Spleen (tissue), 11 donors: ENCODE data around the gene FRMPD1. TPM values are rescaled to one million over a fixed set of nuclear protein-coding genes. Genes with fewer than 3 reads are reported as not detected.

Experiments
- DNase-seq: peaks from one replicate; pipeline ENCODE4 v3.0.0-alpha.2; 2020
- H3K27ac ChIP-seq, 8 donors: fragments of 200-600 bp; sonication (generic) in 7 of 8; 1 replicate in 4 of 8; 2 replicates in 4 of 8; pipeline versions ENCODE4 v1.5.0 to v1.8.0; 2016 to 2021; ENCODE audit warnings: inconsistent platforms in 4 of 8, mild to moderate bottlenecking in 4 of 8, moderate library complexity in 1 of 8
- H3K27me3 ChIP-seq, 7 donors: fragments of 200-600 bp; sonication (generic) in 6 of 7; replicated peaks in 1 of 7; 1 replicate in 4 of 7; 2 replicates in 3 of 7; pipeline versions ENCODE4 v1.5.0 to v1.8.0; 2016 to 2021; ENCODE audit warnings: inconsistent platforms in 3 of 7, mild to moderate bottlenecking in 1 of 7
- H3K36me3 ChIP-seq, 6 donors: fragments of 200-600 bp; sonication (generic) in 5 of 6; 1 replicate in 4 of 6; 2 replicates in 2 of 6; pipeline versions ENCODE4 v1.5.0 to v1.8.0; 2016 to 2021; ENCODE audit warnings: inconsistent platforms in 2 of 6
- H3K4me1 ChIP-seq, 6 donors: fragments of 200-600 bp; sonication (generic) in 5 of 6; 1 replicate in 3 of 6; 2 replicates in 3 of 6; pipeline versions ENCODE4 v1.5.0 to v1.8.0; 2016 to 2021; ENCODE audit warnings: inconsistent platforms in 3 of 6
- H3K4me3 ChIP-seq, 8 donors: fragments of 200-600 bp; sonication (generic) in 7 of 8; 1 replicate in 4 of 8; 2 replicates in 4 of 8; pipeline versions ENCODE4 v1.5.0 to v1.8.0; 2016 to 2021; ENCODE audit warnings: inconsistent platforms in 4 of 8, mild to moderate bottlenecking in 4 of 8, moderate library complexity in 2 of 8
- H3K9me3 ChIP-seq, 8 donors: fragments of 200-600 bp; sonication (generic) in 7 of 8; 1 replicate in 4 of 8; 2 replicates in 4 of 8; pipeline versions ENCODE4 v1.5.0 to v1.8.0; 2016 to 2021; ENCODE audit warnings: inconsistent platforms in 4 of 8
- CTCF ChIP-seq, 11 experiments: fragments of 200-600 bp in 7 of 11; fragments of 450-650 bp in 4 of 11; sonication (generic) in 4 of 11; IDR thresholded peaks in 8 of 11; conservative IDR thresholded peaks in 3 of 11; 1 replicate in 7 of 11; 2 replicates in 4 of 11; pipeline versions ENCODE4 v1.4.0 to v1.8.0; 2016 to 2021; ENCODE audit warnings: antibody characterized with exemption in 11 of 11, inconsistent platforms in 4 of 11, mild to moderate bottlenecking in 1 of 11
- POLR2A ChIP-seq, 3 donors: fragments of 450-650 bp; IDR thresholded peaks; one replicate each; pipeline ENCODE4 v1.5.1; 2017; ENCODE audit warnings: antibody characterized with exemption in 3 of 3, mild to moderate bottlenecking in 1 of 3
- POLR2AphosphoS5 ChIP-seq, 3 donors: sonication (generic); formaldehyde crosslinking; IDR thresholded peaks; one replicate each; pipeline ENCODE4 v1.5.1; 2017; ENCODE audit warnings: antibody characterized with exemption in 3 of 3
- WGBS, 5 donors: extraction: QIAGEN DNeasy Blood & Tissue Kit in 3 of 5; methylation state at CpG; one replicate each; pipeline versions ENCODE4 v1.1.5 to v1.1.7; 2013 to 2018; 5-methylcytosine and 5-hydroxymethylcytosine counted together
- intact Hi-C: fragments of 100-400 bp; cut with DNase I; formaldehyde crosslinking; loops from one replicate; pipeline ENCODE4 v1.15.0; 2023; ENCODE audit warnings: low total_unique reads
- polyA plus RNA-seq, 3 donors: library from polyadenylated mRNA; stranded (reverse); fragments of 200-250 nt; gene quantifications; one replicate each; pipeline ENCODE4 v1.2.1, GENCODE V29; 2013
- total RNA-seq, 7 donors: library from RNA; depleted of rRNA in 3 of 7; stranded (reverse); fragments of >200 nt in 3 of 7; fragmentation: NEBNext Ultra II Directional in 4 of 7; extraction: Animal tissue kit (Norgen Biotek cat#: 25700) in 4 of 7; gene quantifications; one replicate each; pipeline versions ENCODE4 v1.1.0 to v1.2.1, GENCODE V29; 2016 to 2021
- donor health status: healthy with polysubstance abuse.
- donor health status: DM: no; HTN: no; CAD: no; lungs with moderate emphysema.
- donor health status: DM: no; HTN: no; CAD: no.
- donor health status: Bipolar disorder and iron deficiency.
- donor health status: healthy.
- donor health status: DM: no; HTN: no; CAD: no.
- donor health status: DM: yes; HTN: yes; CAD: no.

The FRMPD1 gene
- total and polyA plus RNA-seq, 10 donors: 0.09 to 0.47 (median 0.20) TPM; not detected in 3

GRCh38 chr9:37604296-37604695 is 46.5 kb upstream of the FRMPD1 start:
- no peak overlapping the region for H3K27ac ChIP-seq
- WGBS, 5 donors: 74 to 84% (median 77%) methylated on average over 1 of the region's 1 CpG
- TF ChIP-seq POLR2A (IDR thresholded peaks at IDR 0.05) (no peak), CTCF (IDR thresholded peaks at IDR 0.05 in 8 of 11, conservative IDR thresholded peaks at IDR 0.05 in 3 of 11) (no peak), POLR2AphosphoS5 (IDR thresholded peaks at IDR 0.05) (no peak)
- H3K27me3 ChIP-seq: peaks cover 0 to 23% (median 0%) of the 10 kb centered on the region in 7 donors
- no peaks in the 10 kb centered on the region for H3K4me1 ChIP-seq
- no peaks in the 10 kb centered on the region for H3K9me3 ChIP-seq
- DNase-seq: no peak
- H3K36me3 ChIP-seq: no peaks in the 10 kb centered on the region
- H3K4me3 ChIP-seq: no peak overlapping the region
- intact Hi-C loops: no loop called here

- no peak for TF ChIP-seq POLR2A (IDR thresholded peaks at IDR 0.05)
- no peak for TF ChIP-seq POLR2AphosphoS5 (IDR thresholded peaks at IDR 0.05)
- no peak for TF ChIP-seq CTCF (IDR thresholded peaks at IDR 0.05 in 8 of 11, conservative IDR thresholded peaks at IDR 0.05 in 3 of 11)
- Histone ChIP-seq H3K36me3 (no peaks in the 10 kb centered on the region), H3K4me3 (no peak overlapping the region), H3K9me3 (no peaks in the 10 kb centered on the region), H3K27me3 (peaks cover 0 to 15% (median 0%) of the 10 kb centered on the region in 7 donors), H3K4me1 (no peaks in the 10 kb centered on the region), H3K27ac (no peak overlapping the region)
- intact Hi-C loops: no loop called here
- DNase-seq: no peak
Measured at GRCh38 chr9:37608250-37608649, 42.5 kb upstream of the FRMPD1 start.

- Histone ChIP-seq H3K27me3 (peaks cover 0 to 10% (median 0%) of the 10 kb centered on the region in 7 donors), H3K27ac (no peak overlapping the region), H3K4me3 (no peak overlapping the region), H3K9me3 (no peaks in the 10 kb centered on the region), H3K4me1 (no peaks in the 10 kb centered on the region), H3K36me3 (no peaks in the 10 kb centered on the region)
- no peak for DNase-seq
- WGBS, 5 donors: 72 to 84% (median 82%) methylated on average over 6 of the region's 6 CpGs
- TF ChIP-seq CTCF (IDR thresholded peaks at IDR 0.05 in 8 of 11, conservative IDR thresholded peaks at IDR 0.05 in 3 of 11) (no peak), POLR2AphosphoS5 (IDR thresholded peaks at IDR 0.05) (no peak)
- intact Hi-C loops: no loop called here
Measured at GRCh38 chr9:37609735-37610397, 40.9 kb upstream of the FRMPD1 start.

GRCh38 chr9:37611014-37611413 is 39.7 kb upstream of the FRMPD1 start:
- no peak for DNase-seq
- no peaks in the 10 kb centered on the region for H3K9me3 ChIP-seq
- peaks cover 0 to 6% (median 0%) of the 10 kb centered on the region in 7 donors for H3K27me3 ChIP-seq
- WGBS, 5 donors: 63 to 77% (median 69%) methylated on average over 6 of the region's 6 CpGs
- H3K27ac ChIP-seq: no peak overlapping the region
- no peaks in the 10 kb centered on the region for H3K36me3 ChIP-seq
- H3K4me1 ChIP-seq: no peaks in the 10 kb centered on the region
- no peak overlapping the region for H3K4me3 ChIP-seq
- TF ChIP-seq CTCF (IDR thresholded peaks at IDR 0.05 in 8 of 11, conservative IDR thresholded peaks at IDR 0.05 in 3 of 11) (no peak), POLR2A (IDR thresholded peaks at IDR 0.05) (no peak), POLR2AphosphoS5 (IDR thresholded peaks at IDR 0.05) (no peak)
- intact Hi-C loops: no loop called here
